RWPE2 (cell line): Measurements from ENCODE around the gene SGCB.
A peak's percentile ranks its signal among the peaks of the same experiment; 100 is the strongest.

ENCODE experiments used
- ATAC-seq: fragments of 200-7000 bp; cut with Tn5 transposase; 3 replicates; pipeline ENCODE4 v1.9.1; 2021; ENCODE audit warnings: low read depth
- DNase-seq: peaks from one replicate; pipeline ENCODE4 v3.0.0-alpha.2; 2020; ENCODE audit warnings: low spot score
- H3K27ac ChIP-seq: fragments of 450-650 bp; 2 replicates; pipeline ENCODE4 v1.5.1; 2017; ENCODE audit warnings: mild to moderate bottlenecking; ENCODE audit not compliant: poor library complexity, severe bottlenecking
- H3K27me3 ChIP-seq: fragments of 250-450 bp; sonication (Bioruptor Pico); 2 replicates; pipeline ENCODE4 v1.5.1; 2021; ENCODE audit warnings: mild to moderate bottlenecking, moderate library complexity; ENCODE audit not compliant: insufficient read depth, poor library complexity, severe bottlenecking
- H3K36me3 ChIP-seq: fragments of 250-450 bp; sonication (Bioruptor Pico); 2 replicates; pipeline ENCODE4 v1.5.1; 2020; ENCODE audit warnings: low read depth, mild to moderate bottlenecking, moderate library complexity
- H3K4me1 ChIP-seq: fragments of 250-450 bp; sonication (Bioruptor Pico); 2 replicates; pipeline ENCODE4 v1.5.1; 2021; ENCODE audit warnings: mild to moderate bottlenecking, moderate library complexity; ENCODE audit not compliant: insufficient read depth, poor library complexity, severe bottlenecking
- H3K4me3 ChIP-seq: fragments of 250-450 bp; sonication (Bioruptor Pico); 2 replicates; pipeline ENCODE4 v1.5.1; 2021; ENCODE audit warnings: mild to moderate bottlenecking, moderate library complexity; ENCODE audit not compliant: severe bottlenecking
- H3K9me3 ChIP-seq: fragments of 250-450 bp; sonication (Bioruptor Pico); 2 replicates; pipeline ENCODE4 v1.5.1; 2021; ENCODE audit warnings: mild to moderate bottlenecking, moderate library complexity; ENCODE audit not compliant: severe bottlenecking
- CTCF ChIP-seq: fragments of 450-650 bp; IDR thresholded peaks from one replicate; pipeline ENCODE4 v1.5.1; 2017; ENCODE audit warnings: mild to moderate bottlenecking, moderate library complexity; ENCODE audit not compliant: poor library complexity, severe bottlenecking

Gene SGCB

GRCh38 chr4:52071791-52072546 lies 33.9 kb upstream of the SGCB start:
- no peak for ATAC-seq
- Histone ChIP-seq H3K4me3 (no peak overlapping the region), H3K27ac (no peak overlapping the region), H3K4me1 (no peaks in the 10 kb centered on the region), H3K36me3 (no peaks in the 10 kb centered on the region), H3K9me3 (no peaks in the 10 kb centered on the region), H3K27me3 (no peaks in the 10 kb centered on the region)
- no peak for DNase-seq
- TF ChIP-seq CTCF = no peak

- TF ChIP-seq CTCF = no peak
- ATAC-seq = no peak
- no peaks in the 10 kb centered on the region for H3K4me1 ChIP-seq
Measured at GRCh38 chr4:52069571-52069970, 31.5 kb upstream of the SGCB start.

GRCh38 chr4:52059372-52059771 lies 21.3 kb upstream of the SGCB start:
- Histone ChIP-seq H3K9me3 (no peaks in the 10 kb centered on the region), H3K4me1 (peaks cover 20% of the 10 kb centered on the region), H3K27ac (peak overlapping the region; percentile 58), H3K27me3 (no peaks in the 10 kb centered on the region), H3K4me3 (no peak overlapping the region), H3K36me3 (no peaks in the 10 kb centered on the region)
- no peak for TF ChIP-seq CTCF
- no peak for DNase-seq
- ATAC-seq = peak; percentile 90

More at GRCh38 chr4:52069571-52069970, 31.5 kb upstream of the SGCB start:
- H3K9me3 ChIP-seq = no peaks in the 10 kb centered on the region
- no peak overlapping the region for H3K4me3 ChIP-seq
- no peak for DNase-seq
- no peak overlapping the region for H3K27ac ChIP-seq
- H3K27me3 ChIP-seq = no peaks in the 10 kb centered on the region
- no peaks in the 10 kb centered on the region for H3K36me3 ChIP-seq

GRCh38 chr4:52058275-52058674 lies 20.2 kb upstream of the SGCB start:
- Histone ChIP-seq H3K27me3 (no peaks in the 10 kb centered on the region), H3K4me3 (no peak overlapping the region), H3K4me1 (peaks cover 20% of the 10 kb centered on the region), H3K27ac (no peak overlapping the region), H3K36me3 (no peaks in the 10 kb centered on the region), H3K9me3 (no peaks in the 10 kb centered on the region)
- DNase-seq (no peak), ATAC-seq (no peak)
- TF ChIP-seq CTCF = no peak

GRCh38 chr4:52057196-52057595 lies 19.1 kb upstream of the SGCB start:
- H3K4me3 ChIP-seq = no peak overlapping the region
- no peak for ATAC-seq
- no peak for TF ChIP-seq CTCF

More at GRCh38 chr4:52057196-52057595, 19.1 kb upstream of the SGCB start:
- Histone ChIP-seq H3K9me3 (no peaks in the 10 kb centered on the region), H3K4me1 (peaks cover 20% of the 10 kb centered on the region), H3K27me3 (no peaks in the 10 kb centered on the region), H3K36me3 (no peaks in the 10 kb centered on the region), H3K27ac (no peak overlapping the region)
- no peak for DNase-seq
